SK-N-SH treated with all-trans-retinoic acid at 6 μM for 48 hours (cell line): Measurements from ENCODE around the gene SPN.
A peak's percentile ranks its signal among the peaks of the same experiment; 100 is the strongest.

ENCODE experiments used
- ATAC-seq: fragments of 200-7000 bp; cut with Tn5 transposase; 3 replicates; pipeline ENCODE4 v1.9.1; 2020; ENCODE audit warnings: mild to moderate bottlenecking, moderate library complexity
- ARNTL ChIP-seq: fragments of 450-650 bp; formaldehyde crosslinking; IDR thresholded peaks from 2 replicates; pipeline ENCODE4 v1.5.0; 2020; ENCODE audit warnings: low read depth, mild to moderate bottlenecking, moderate library complexity, borderline replicate concordance
- CREB5 ChIP-seq: fragments of 250-450 bp; sonication (Bioruptor Pico); IDR thresholded peaks from 2 replicates; pipeline ENCODE4 v1.5.1; 2020; ENCODE audit warnings: low read depth, mild to moderate bottlenecking, moderate library complexity
- CSDC2 ChIP-seq: fragments of 250-450 bp; sonication (Bioruptor Pico); IDR thresholded peaks from 2 replicates; pipeline ENCODE4 v1.5.0; 2020; ENCODE audit warnings: mild to moderate bottlenecking, moderate library complexity
- ESRRG ChIP-seq: fragments of 250-450 bp; sonication (Bioruptor Pico); IDR thresholded peaks from 2 replicates; pipeline ENCODE4 v1.6.1; 2021; ENCODE audit warnings: mild to moderate bottlenecking
- GLIS3 ChIP-seq: fragments of 250-450 bp; sonication (Bioruptor Pico); IDR thresholded peaks from 2 replicates; pipeline ENCODE4 v1.5.0; 2020; ENCODE audit warnings: mild to moderate bottlenecking, moderate library complexity
- OSR1 ChIP-seq: fragments of 250-450 bp; sonication (Bioruptor Pico); IDR thresholded peaks from 2 replicates; pipeline ENCODE4 v1.8.0; 2022; ENCODE audit warnings: moderate library complexity, mild to moderate bottlenecking, inconsistent platforms
- POU6F1 ChIP-seq: fragments of 250-450 bp; sonication (Bioruptor Pico); IDR thresholded peaks from 2 replicates; pipeline ENCODE4 v1.8.0; 2021; ENCODE audit warnings: low read depth, mild to moderate bottlenecking, moderate library complexity, borderline replicate concordance
- PPARA ChIP-seq: fragments of 250-450 bp; sonication (Bioruptor Pico); IDR thresholded peaks from 2 replicates; pipeline ENCODE4 v1.5.0; 2020; ENCODE audit warnings: mild to moderate bottlenecking, borderline replicate concordance
- RARB ChIP-seq: fragments of 250-450 bp; sonication (Bioruptor Pico); IDR thresholded peaks from 2 replicates; pipeline ENCODE4 v1.8.0; 2021; ENCODE audit warnings: mild to moderate bottlenecking, moderate library complexity
- SNAI2 ChIP-seq: fragments of 250-450 bp; sonication (Bioruptor Pico); IDR thresholded peaks from 2 replicates; pipeline ENCODE4 v1.5.0; 2020; ENCODE audit warnings: mild to moderate bottlenecking, moderate library complexity
- TCF4 ChIP-seq: fragments of 250-450 bp; sonication (Bioruptor Pico); IDR thresholded peaks from 2 replicates; pipeline ENCODE4 v1.8.0; 2021; ENCODE audit warnings: mild to moderate bottlenecking, moderate library complexity, borderline replicate concordance
- TOX ChIP-seq: fragments of 250-450 bp; sonication (Bioruptor Pico); IDR thresholded peaks from 2 replicates; pipeline ENCODE4 v1.8.0; 2021; ENCODE audit warnings: mild to moderate bottlenecking, moderate library complexity, borderline replicate concordance
- TSHZ2 ChIP-seq: fragments of 250-450 bp; sonication (Bioruptor Pico); IDR thresholded peaks from 2 replicates; pipeline ENCODE4 v1.5.0; 2020; ENCODE audit warnings: mild to moderate bottlenecking, moderate library complexity
- ZC3H10 ChIP-seq: fragments of 250-450 bp; sonication (Bioruptor Pico); IDR thresholded peaks from 2 replicates; pipeline ENCODE4 v1.5.1; 2021; ENCODE audit warnings: mild to moderate bottlenecking, moderate library complexity
- ZFP3 ChIP-seq: fragments of 250-450 bp; sonication (Bioruptor Pico); IDR thresholded peaks from 2 replicates; pipeline ENCODE4 v1.5.0; 2020; ENCODE audit warnings: mild to moderate bottlenecking, moderate library complexity
- ZFP30 ChIP-seq: fragments of 450-650 bp; formaldehyde crosslinking; IDR thresholded peaks from 2 replicates; pipeline ENCODE4 v1.5.0; 2022; ENCODE audit warnings: mild to moderate bottlenecking, moderate library complexity
- ZNF565 ChIP-seq: fragments of 450-650 bp; formaldehyde crosslinking; conservative IDR thresholded peaks from 2 replicates; pipeline ENCODE4 v1.5.0; 2020; ENCODE audit warnings: low read depth, mild to moderate bottlenecking, moderate library complexity
- ZNF70 ChIP-seq: fragments of 450-650 bp; formaldehyde crosslinking; IDR thresholded peaks from 2 replicates; pipeline ENCODE4 v1.5.0; 2020; ENCODE audit warnings: mild to moderate bottlenecking, moderate library complexity
- TF ChIP-seq, protein P1 (sequence below): fragments of 250-450 bp; sonication (Bioruptor Pico); IDR thresholded peaks from 2 replicates; pipeline ENCODE4 v1.5.1; 2021; ENCODE audit warnings: mild to moderate bottlenecking, moderate library complexity
- TF ChIP-seq, protein P2 (sequence below): fragments of 250-450 bp; sonication (Bioruptor Pico); IDR thresholded peaks from 2 replicates; pipeline ENCODE4 v1.8.0; 2020; ENCODE audit warnings: mild to moderate bottlenecking, moderate library complexity, borderline replicate concordance

Gene SPN

DNA sequence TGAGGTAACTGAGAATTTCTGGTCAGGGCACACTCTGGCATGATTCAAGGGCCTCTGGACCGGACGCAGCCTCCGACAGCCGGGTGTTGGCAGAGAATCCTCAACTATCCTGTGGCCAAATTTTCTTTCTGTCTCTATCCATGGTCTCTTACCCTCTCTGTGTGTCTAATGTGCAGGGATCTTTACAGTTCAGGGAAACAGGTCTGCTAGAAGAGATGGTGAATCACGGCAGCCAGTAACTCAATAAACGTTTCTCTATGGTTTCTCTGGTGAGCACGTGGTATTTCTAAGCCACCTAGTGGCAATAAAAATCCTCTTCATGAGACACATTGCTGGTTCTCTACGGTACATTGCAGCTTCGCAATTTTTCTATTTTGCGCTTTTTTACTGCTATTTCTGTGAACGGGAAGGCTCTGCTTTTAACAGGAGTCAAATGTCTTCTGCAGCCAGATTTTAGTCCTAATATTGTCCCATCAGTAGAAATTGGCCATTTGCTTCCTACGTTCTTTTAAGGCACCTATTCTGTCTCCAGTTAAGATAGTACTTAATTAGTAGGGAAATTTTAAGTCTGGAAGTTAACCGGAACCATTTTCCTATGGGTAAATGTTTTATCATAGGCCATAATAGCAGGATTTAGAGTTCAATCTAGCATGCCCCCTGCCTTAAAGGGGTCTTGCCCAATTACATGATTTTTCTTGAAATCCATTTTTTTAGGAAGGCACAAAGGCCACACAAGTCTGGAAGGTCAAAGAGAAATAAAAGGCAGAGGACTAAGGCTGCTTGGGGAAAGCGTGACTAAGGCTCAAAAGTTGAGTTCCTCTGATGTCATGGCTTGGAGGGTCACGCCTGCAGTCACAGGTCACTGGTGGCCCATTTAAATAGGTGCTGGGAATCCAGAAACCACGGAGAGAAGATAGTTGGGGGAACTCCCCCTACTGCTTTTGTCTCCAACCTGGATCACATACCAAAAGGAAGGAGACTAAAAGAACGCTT, 47.5 kb downstream of the SPN start:
- peak; percentile 98 for ATAC-seq
- no peak for TF ChIP-seq OSR1 (CRISPR knock-in tag)
- no peak for TF ChIP-seq ZNF70 (CRISPR knock-in tag)
- no peak for TF ChIP-seq GLIS3
- TF ChIP-seq RARB (CRISPR knock-in tag): no peak
- TF ChIP-seq ARNTL (CRISPR knock-in tag): no peak
- no peak for TF ChIP-seq ZC3H10 (CRISPR knock-in tag)
- TF ChIP-seq, protein P1, sequence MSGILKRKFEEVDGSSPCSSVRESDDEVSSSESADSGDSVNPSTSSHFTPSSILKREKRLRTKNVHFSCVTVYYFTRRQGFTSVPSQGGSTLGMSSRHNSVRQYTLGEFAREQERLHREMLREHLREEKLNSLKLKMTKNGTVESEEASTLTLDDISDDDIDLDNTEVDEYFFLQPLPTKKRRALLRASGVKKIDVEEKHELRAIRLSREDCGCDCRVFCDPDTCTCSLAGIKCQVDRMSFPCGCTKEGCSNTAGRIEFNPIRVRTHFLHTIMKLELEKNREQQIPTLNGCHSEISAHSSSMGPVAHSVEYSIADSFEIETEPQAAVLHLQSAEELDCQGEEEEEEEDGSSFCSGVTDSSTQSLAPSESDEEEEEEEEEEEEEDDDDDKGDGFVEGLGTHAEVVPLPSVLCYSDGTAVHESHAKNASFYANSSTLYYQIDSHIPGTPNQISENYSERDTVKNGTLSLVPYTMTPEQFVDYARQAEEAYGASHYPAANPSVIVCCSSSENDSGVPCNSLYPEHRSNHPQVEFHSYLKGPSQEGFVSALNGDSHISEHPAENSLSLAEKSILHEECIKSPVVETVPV (CRISPR knock-in tag): no peak
- TF ChIP-seq ZFP30 (CRISPR knock-in tag): no peak
- no peak for TF ChIP-seq ZNF565 (CRISPR knock-in tag)
- TF ChIP-seq TSHZ2 (CRISPR knock-in tag): no peak
- TF ChIP-seq ZFP3 (CRISPR knock-in tag): no peak
- no peak for TF ChIP-seq SNAI2
- no peak for TF ChIP-seq CREB5 (CRISPR knock-in tag)
- TF ChIP-seq, protein P2, sequence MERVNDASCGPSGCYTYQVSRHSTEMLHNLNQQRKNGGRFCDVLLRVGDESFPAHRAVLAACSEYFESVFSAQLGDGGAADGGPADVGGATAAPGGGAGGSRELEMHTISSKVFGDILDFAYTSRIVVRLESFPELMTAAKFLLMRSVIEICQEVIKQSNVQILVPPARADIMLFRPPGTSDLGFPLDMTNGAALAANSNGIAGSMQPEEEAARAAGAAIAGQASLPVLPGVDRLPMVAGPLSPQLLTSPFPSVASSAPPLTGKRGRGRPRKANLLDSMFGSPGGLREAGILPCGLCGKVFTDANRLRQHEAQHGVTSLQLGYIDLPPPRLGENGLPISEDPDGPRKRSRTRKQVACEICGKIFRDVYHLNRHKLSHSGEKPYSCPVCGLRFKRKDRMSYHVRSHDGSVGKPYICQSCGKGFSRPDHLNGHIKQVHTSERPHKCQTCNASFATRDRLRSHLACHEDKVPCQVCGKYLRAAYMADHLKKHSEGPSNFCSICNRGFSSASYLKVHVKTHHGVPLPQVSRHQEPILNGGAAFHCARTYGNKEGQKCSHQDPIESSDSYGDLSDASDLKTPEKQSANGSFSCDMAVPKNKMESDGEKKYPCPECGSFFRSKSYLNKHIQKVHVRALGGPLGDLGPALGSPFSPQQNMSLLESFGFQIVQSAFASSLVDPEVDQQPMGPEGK (CRISPR knock-in tag): no peak
- no peak for TF ChIP-seq CSDC2 (CRISPR knock-in tag)
- TF ChIP-seq ESRRG (CRISPR knock-in tag): no peak
- no peak for TF ChIP-seq TCF4 (CRISPR knock-in tag)
- no peak for TF ChIP-seq POU6F1 (CRISPR knock-in tag)
- no peak for TF ChIP-seq PPARA (CRISPR knock-in tag)
- TF ChIP-seq, all 23 proteins: peak for 0

DNA sequence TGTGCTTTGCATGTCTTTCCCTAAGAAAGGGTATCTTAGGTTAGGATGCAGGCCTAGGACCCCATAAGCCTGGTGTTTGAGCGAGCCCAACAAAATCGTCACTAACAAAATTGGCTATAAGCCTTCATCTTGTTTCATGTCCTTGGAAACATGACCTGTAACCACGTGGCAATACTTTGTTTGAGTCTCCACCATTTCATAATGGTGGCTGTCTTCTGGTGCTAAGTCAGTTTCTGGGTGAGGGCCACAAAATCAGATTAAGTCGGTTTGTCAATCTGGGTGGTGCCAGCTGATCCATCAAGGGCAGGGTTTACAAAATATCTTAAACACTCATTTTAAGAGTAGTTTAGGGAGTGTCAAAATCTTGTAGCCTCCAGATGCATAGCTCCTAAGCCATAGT, 49.8 kb downstream of the SPN start:
- TF ChIP-seq ZNF70 (CRISPR knock-in tag) (no peak), TOX (CRISPR knock-in tag) (no peak), ZFP30 (CRISPR knock-in tag) (no peak), SNAI2 (no peak), ZFP3 (CRISPR knock-in tag) (no peak), OSR1 (CRISPR knock-in tag) (no peak)
- TF ChIP-seq, protein P2 (CRISPR knock-in tag): no peak
- no peak for ATAC-seq
